ENCODE data around the gene SFRP5.

SFRP5 gene

DNA sequence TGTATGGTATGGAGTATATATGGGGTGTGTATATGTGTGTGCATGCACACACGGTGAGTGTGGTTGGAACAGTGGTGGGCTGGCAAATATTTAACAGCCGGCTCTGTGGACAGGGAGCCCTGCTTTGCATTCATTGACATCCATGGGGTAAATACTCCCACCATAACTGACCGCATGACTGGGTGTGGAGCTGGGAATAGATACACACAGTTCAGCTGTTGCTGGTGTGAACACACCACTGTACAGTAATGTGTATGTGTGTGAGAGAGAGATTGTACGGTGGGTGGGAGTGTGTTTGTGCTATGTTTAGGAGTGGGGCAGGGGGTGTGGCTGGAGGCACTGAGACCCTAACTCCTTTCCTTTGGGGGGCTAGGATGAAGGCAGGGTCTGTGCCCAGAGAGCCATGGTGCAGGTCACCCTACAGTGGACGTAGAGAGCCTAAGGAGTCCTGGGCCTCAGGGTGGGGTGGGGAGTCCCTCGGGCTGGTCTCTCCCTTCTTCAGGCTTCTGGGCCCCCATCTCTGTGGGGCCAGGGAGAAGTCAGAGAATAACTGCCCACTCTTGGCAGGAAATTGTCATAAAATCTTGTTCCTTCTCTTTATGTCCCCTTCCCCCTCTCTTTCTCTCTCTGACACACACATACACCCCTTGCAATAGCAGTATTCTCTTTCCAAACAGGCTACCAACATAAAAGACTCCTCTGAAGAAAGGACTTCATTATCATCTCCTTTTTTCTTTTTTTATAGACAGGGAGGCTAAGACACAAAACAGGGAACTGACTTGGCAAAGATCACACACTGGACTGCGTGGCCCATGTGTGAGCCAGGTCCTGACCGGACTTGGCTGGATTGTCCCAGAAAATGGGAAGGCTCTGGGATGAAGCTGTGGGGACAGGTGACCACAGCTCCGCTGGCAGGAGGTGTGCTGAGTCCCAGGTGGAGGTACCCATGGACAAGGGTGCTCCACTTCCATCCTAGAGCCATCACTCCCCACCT lies 3.2 kb downstream of the SFRP5 start:
- no peak overlapping the region for H3K4me2 ChIP-seq (ENCODE audit: low read length)
- TF ChIP-seq EZH2 (IDR thresholded peaks at IDR 0.05; ENCODE audit: borderline replicate concordance, low read length): no peak
- TF ChIP-seq, protein P1, sequence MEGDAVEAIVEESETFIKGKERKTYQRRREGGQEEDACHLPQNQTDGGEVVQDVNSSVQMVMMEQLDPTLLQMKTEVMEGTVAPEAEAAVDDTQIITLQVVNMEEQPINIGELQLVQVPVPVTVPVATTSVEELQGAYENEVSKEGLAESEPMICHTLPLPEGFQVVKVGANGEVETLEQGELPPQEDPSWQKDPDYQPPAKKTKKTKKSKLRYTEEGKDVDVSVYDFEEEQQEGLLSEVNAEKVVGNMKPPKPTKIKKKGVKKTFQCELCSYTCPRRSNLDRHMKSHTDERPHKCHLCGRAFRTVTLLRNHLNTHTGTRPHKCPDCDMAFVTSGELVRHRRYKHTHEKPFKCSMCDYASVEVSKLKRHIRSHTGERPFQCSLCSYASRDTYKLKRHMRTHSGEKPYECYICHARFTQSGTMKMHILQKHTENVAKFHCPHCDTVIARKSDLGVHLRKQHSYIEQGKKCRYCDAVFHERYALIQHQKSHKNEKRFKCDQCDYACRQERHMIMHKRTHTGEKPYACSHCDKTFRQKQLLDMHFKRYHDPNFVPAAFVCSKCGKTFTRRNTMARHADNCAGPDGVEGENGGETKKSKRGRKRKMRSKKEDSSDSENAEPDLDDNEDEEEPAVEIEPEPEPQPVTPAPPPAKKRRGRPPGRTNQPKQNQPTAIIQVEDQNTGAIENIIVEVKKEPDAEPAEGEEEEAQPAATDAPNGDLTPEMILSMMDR (IDR thresholded peaks at IDR 0.05; ENCODE audit: low read length): no peak
- no peaks in the 10 kb centered on the region for H3K9me3 ChIP-seq (ENCODE audit: low read length)
- H3K27ac ChIP-seq (ENCODE audit: low read depth, low read length, poor library complexity, severe bottlenecking): no peak overlapping the region
- no peaks in the 10 kb centered on the region for H3K79me2 ChIP-seq (ENCODE audit: insufficient read depth, low read length)
- no peaks in the 10 kb centered on the region for H3K4me1 ChIP-seq (ENCODE audit: insufficient read depth, low read length, severe bottlenecking)
- H3K27me3 ChIP-seq (ENCODE audit: insufficient read depth, low read length): no peaks in the 10 kb centered on the region
- no peaks in the 10 kb centered on the region for H3K36me3 ChIP-seq (ENCODE audit: insufficient read depth, low read length)
- H4K20me1 ChIP-seq (ENCODE audit: insufficient read depth, low read length): no peaks in the 10 kb centered on the region
- no peaks in the 10 kb centered on the region for H3K9me2 ChIP-seq (ENCODE audit: low read depth, low read length)
- no peak overlapping the region for H3K9ac ChIP-seq (ENCODE audit: low read length)
- H3F3A ChIP-seq (ENCODE audit: insufficient read depth, low read length): no peaks in the 10 kb centered on the region
- no peak overlapping the region for H2AFZ ChIP-seq (ENCODE audit: low read length)
- no peak overlapping the region for H3K4me3 ChIP-seq (ENCODE audit: low read depth, low read length, poor library complexity, severe bottlenecking)

DNA sequence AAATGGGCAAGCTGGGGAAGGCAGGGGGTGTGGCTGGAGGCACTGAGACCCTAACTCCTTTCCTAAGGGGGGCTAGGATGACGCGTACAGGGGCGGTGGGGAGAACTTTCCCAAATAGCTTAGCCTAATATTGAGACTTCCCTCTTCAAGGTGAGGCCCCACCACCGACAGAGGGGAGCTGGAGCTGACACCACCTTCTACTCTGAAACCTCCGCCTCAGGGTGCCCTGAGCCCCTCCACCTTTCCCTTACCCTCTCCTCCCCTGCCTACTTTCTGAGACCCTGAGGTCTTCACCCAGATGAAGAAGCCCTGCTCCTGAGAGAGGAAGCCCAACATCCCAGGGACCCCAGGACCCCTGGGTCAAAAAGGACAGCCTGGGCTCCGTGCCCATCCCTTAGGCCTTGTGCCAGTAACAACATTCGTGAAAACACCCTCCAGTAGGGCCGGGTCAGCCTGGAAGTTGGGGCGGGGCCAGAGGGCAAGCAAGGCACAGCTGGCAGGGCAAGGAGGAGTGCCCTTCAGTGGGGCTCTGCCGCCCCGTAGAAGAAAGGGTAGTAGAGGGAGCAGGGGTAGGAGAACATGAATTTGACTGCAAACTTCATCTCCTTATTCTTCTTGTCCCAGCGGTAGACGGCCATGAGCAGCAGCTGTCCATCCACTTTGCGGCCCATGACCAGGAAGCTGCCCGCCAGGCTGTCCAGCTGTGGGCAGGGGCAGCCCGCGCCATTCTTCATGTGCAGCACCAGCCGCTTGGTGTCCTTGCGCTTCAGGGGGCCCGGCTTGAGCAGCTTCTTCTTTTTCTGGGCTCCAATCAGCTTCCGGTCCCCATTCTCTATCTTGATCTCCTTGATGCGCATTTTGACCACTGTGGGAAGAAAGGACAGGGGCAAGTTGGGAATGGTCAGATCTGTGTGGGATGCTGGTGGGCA lies 4.5 kb downstream of the SFRP5 start:
- H3K9ac ChIP-seq (ENCODE audit: low read length): no peak overlapping the region
- H3K79me2 ChIP-seq (ENCODE audit: insufficient read depth, low read length): no peaks in the 10 kb centered on the region
- H3K36me3 ChIP-seq (ENCODE audit: insufficient read depth, low read length): no peaks in the 10 kb centered on the region
- H3F3A ChIP-seq (ENCODE audit: insufficient read depth, low read length): no peaks in the 10 kb centered on the region
- H3K4me1 ChIP-seq (ENCODE audit: insufficient read depth, low read length, severe bottlenecking): no peaks in the 10 kb centered on the region
- H3K27ac ChIP-seq (ENCODE audit: low read depth, low read length, poor library complexity, severe bottlenecking): no peak overlapping the region
- H3K9me3 ChIP-seq (ENCODE audit: low read length): no peaks in the 10 kb centered on the region
- no peak overlapping the region for H3K4me3 ChIP-seq (ENCODE audit: low read depth, low read length, poor library complexity, severe bottlenecking)
- TF ChIP-seq, protein P1 (IDR thresholded peaks at IDR 0.05; ENCODE audit: low read length): no peak
- TF ChIP-seq EZH2 (IDR thresholded peaks at IDR 0.05; ENCODE audit: borderline replicate concordance, low read length): no peak
- no peak overlapping the region for H3K4me2 ChIP-seq (ENCODE audit: low read length)
- no peak overlapping the region for H2AFZ ChIP-seq (ENCODE audit: low read length)
- H3K9me2 ChIP-seq (ENCODE audit: low read depth, low read length): no peaks in the 10 kb centered on the region
- no peaks in the 10 kb centered on the region for H3K27me3 ChIP-seq (ENCODE audit: insufficient read depth, low read length)
- H4K20me1 ChIP-seq (ENCODE audit: insufficient read depth, low read length): no peaks in the 10 kb centered on the region

DNA sequence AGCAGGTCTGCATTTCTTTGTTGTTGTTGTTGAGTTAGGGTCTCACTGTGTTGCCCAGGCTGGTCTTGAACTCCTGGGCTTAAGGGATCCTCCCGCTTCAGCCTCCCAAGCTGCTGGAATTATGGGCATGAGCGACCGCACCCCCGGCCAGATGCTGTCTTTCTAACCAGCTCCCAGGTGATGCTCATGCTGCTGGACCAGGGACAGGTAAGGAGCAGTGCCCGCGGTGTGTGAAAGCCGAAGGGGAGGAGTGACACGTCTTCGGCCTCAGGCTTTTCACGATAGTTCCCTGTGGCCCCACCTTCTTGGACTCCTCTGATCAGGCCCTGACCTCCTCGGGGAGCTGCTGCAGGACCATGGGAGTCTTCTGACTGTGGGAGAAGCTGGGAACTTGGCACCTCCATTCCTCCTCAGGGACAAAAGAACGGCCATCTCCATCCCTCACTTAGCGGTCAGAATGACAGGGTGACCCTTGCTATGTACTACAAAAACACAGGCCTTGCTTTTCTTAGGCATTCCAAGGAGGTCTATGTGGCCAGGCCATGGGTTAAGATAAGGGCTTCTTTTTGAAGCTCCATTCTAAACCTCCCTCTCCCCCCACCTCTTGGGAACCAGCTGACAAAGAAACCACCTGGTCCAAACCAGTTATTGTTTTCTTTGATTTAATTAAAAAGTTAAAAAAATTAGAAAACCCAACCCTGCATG lies 5.5 kb downstream of the SFRP5 start:
- Histone ChIP-seq H3F3A (ENCODE audit: insufficient read depth, low read length) (no peaks in the 10 kb centered on the region), H3K9me2 (ENCODE audit: low read depth, low read length) (no peaks in the 10 kb centered on the region), H3K9ac (ENCODE audit: low read length) (no peak overlapping the region), H3K79me2 (ENCODE audit: insufficient read depth, low read length) (no peaks in the 10 kb centered on the region), H3K9me3 (ENCODE audit: low read length) (no peaks in the 10 kb centered on the region), H4K20me1 (ENCODE audit: insufficient read depth, low read length) (no peaks in the 10 kb centered on the region), H3K4me2 (ENCODE audit: low read length) (no peak overlapping the region), H2AFZ (ENCODE audit: low read length) (no peak overlapping the region), H3K36me3 (ENCODE audit: insufficient read depth, low read length) (no peaks in the 10 kb centered on the region), H3K27me3 (ENCODE audit: insufficient read depth, low read length) (no peaks in the 10 kb centered on the region), H3K4me3 (ENCODE audit: low read depth, low read length, poor library complexity, severe bottlenecking) (no peak overlapping the region), H3K27ac (ENCODE audit: low read depth, low read length, poor library complexity, severe bottlenecking) (no peak overlapping the region), H3K4me1 (ENCODE audit: insufficient read depth, low read length, severe bottlenecking) (no peaks in the 10 kb centered on the region)
- TF ChIP-seq, protein P1 (IDR thresholded peaks at IDR 0.05; ENCODE audit: low read length): no peak
- TF ChIP-seq EZH2 (IDR thresholded peaks at IDR 0.05; ENCODE audit: borderline replicate concordance, low read length): no peak
